Mucosa of descending colon (tissue), 3 donors: Measurements from ENCODE around the gene EZH2. TPM values are rescaled to one million over a fixed set of nuclear protein-coding genes. Genes with fewer than 3 reads are reported as not detected.

Experiments
- ATAC-seq: fragments of 200-7000 bp; cut with Tn5 transposase; one replicate; pipeline ENCODE4 v1.9.1; 2020; ENCODE audit warnings: mild to moderate bottlenecking, moderate library complexity
- DNase-seq, 3 donors: peaks; one replicate each; pipeline ENCODE4 v3.0.0-alpha.2; 2020
- H3K36me3 ChIP-seq: fragments of 200-600 bp; one replicate; pipeline ENCODE4 v1.8.0; 2021; ENCODE audit warnings: low read depth, mild to moderate bottlenecking
- H3K4me1 ChIP-seq: fragments of 200-600 bp; one replicate; pipeline ENCODE4 v1.8.0; 2021; ENCODE audit warnings: low read depth, mild to moderate bottlenecking
- H3K4me3 ChIP-seq: fragments of 200-600 bp; one replicate; pipeline ENCODE4 v1.8.0; 2021; ENCODE audit warnings: mild to moderate bottlenecking
- H3K9me3 ChIP-seq: fragments of 200-600 bp; one replicate; pipeline ENCODE4 v1.8.0; 2021; ENCODE audit warnings: mild to moderate bottlenecking
- CTCF ChIP-seq: fragments of 200-600 bp; IDR thresholded peaks from one replicate; pipeline ENCODE4 v1.8.0; 2022; ENCODE audit warnings: antibody characterized with exemption, mild to moderate bottlenecking
- intact Hi-C, 2 donors: fragments of 100-400 bp; cut with DNase I in 1 of 2; cut with micrococcal nuclease in 1 of 2; formaldehyde crosslinking; loops; one replicate each; pipeline versions ENCODE4 v1.11.0 to v1.11.1; 2022; cut with DNase I, micrococcal nuclease
- total RNA-seq, 3 donors: library from RNA; stranded (reverse); fragmentation: NEBNext Ultra II Directional in 2 of 3; extraction: Animal tissue kit (Norgen Biotek cat#: 25700) in 2 of 3; gene quantifications; one replicate each; pipeline versions ENCODE4 v1.2.1 to v1.2.4, GENCODE V29; 2021 to 2023
- donor health status: DM: no; HTN: no; CAD: no; lungs with moderate emphysema.
- donor health status: DM: no; HTN: no; CAD: no.
- donor health status: DM: no; HTN: yes; CAD: no.

The EZH2 gene
- total RNA-seq, 3 donors from 2014 or later = 4.7 to 18.1 (median 10.5) TPM

DNA sequence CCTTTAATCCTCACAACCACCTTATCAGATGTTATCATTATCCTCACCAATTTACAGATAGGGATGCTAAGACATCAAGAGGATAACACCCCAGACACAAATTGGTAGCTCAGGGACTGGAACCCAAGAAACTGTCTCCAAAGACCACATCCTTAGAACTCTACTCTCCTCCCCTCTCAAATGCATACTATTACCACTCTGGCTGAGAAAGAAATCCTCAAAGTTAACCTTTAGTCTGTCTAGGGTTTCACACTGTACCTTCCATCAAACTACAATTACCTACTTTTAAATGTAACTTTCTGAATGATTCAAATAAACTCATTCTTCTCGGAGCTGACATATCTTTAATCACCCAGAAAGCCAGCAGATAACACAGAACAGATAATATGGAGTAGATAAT lies 6.6 kb downstream of the EZH2 start:
- H3K36me3 ChIP-seq = no peaks in the 10 kb centered on the region
- H3K4me1 ChIP-seq = no peaks in the 10 kb centered on the region
- H3K9me3 ChIP-seq = no peaks in the 10 kb centered on the region
- no peak overlapping the region for H3K4me3 ChIP-seq
- no peak for ATAC-seq
- intact Hi-C loops = no loop called here
- DNase-seq = no peak
- no peak for TF ChIP-seq CTCF

DNA sequence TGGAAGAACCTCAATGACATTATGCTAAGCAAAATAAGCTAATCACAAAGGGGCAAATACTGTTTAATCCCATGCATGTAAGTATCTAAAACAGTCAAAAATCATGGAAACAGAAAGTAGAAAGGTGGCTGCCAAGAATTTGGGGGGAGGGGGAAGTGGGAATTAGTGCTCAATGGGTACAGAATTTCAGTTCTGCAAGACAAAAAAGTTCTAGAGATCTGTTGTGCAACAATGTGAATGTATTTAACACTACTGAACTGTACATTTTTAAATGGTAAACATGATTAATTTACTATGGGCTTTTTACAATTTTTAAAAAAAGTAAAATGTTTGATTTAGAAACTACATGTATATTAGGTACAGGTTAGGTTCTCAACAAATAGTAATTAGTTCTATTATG lies 11.9 kb downstream of the EZH2 start:
- Histone ChIP-seq H3K4me1 (no peaks in the 10 kb centered on the region), H3K36me3 (no peaks in the 10 kb centered on the region), H3K4me3 (no peak overlapping the region), H3K9me3 (peaks cover 7% of the 10 kb centered on the region)
- DNase-seq (no peak), ATAC-seq (no peak)
- intact Hi-C loops = no loop called here
- no peak for TF ChIP-seq CTCF

- no peak for DNase-seq
- ATAC-seq = no peak
- intact Hi-C loops = no loop called here
- peaks cover 7% of the 10 kb centered on the region for H3K9me3 ChIP-seq
- H3K4me3 ChIP-seq = no peak overlapping the region
- no peaks in the 10 kb centered on the region for H3K4me1 ChIP-seq
- no peaks in the 10 kb centered on the region for H3K36me3 ChIP-seq
- TF ChIP-seq CTCF = no peak
Observed at GRCh38 chr7:148871551-148871950, 12.5 kb downstream of the EZH2 start.

DNA sequence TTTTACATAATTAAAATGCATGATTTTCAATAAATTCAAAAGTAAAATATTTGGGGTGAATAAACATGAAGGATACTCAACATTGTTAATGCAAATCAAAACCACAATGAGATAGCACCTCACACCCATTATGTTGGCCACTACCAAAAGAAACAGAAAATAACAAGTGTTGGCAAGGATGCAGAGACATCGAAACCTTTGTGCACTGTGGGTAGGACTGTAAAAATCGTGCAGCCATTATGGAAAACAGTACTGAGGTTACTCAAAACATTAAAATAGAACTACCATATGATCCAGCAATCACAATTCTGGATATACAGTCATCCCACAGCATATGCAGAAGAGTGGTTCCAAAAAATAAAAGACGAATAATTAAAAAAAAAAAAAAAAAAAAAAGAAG lies 13.1 kb downstream of the EZH2 start:
- peaks cover 7% of the 10 kb centered on the region for H3K9me3 ChIP-seq
- TF ChIP-seq CTCF = no peak
- H3K4me3 ChIP-seq = no peak overlapping the region
- no peaks in the 10 kb centered on the region for H3K4me1 ChIP-seq
- intact Hi-C loops = no loop called here
- ATAC-seq (no peak), DNase-seq (no peak)
- H3K36me3 ChIP-seq = no peaks in the 10 kb centered on the region

- H3K4me3 ChIP-seq = no peak overlapping the region
Observed at GRCh38 chr7:148868378-148868674, 15.8 kb downstream of the EZH2 start.

More at GRCh38 chr7:148868378-148868674, 15.8 kb downstream of the EZH2 start:
- Histone ChIP-seq H3K4me1 (no peaks in the 10 kb centered on the region), H3K36me3 (no peaks in the 10 kb centered on the region), H3K9me3 (peaks cover 7% of the 10 kb centered on the region)
- ATAC-seq (no peak), DNase-seq (no peak)
- intact Hi-C loops = no loop called here
- no peak for TF ChIP-seq CTCF
